ENCODE measurements around the gene RAB23.

Gene RAB23

DNA sequence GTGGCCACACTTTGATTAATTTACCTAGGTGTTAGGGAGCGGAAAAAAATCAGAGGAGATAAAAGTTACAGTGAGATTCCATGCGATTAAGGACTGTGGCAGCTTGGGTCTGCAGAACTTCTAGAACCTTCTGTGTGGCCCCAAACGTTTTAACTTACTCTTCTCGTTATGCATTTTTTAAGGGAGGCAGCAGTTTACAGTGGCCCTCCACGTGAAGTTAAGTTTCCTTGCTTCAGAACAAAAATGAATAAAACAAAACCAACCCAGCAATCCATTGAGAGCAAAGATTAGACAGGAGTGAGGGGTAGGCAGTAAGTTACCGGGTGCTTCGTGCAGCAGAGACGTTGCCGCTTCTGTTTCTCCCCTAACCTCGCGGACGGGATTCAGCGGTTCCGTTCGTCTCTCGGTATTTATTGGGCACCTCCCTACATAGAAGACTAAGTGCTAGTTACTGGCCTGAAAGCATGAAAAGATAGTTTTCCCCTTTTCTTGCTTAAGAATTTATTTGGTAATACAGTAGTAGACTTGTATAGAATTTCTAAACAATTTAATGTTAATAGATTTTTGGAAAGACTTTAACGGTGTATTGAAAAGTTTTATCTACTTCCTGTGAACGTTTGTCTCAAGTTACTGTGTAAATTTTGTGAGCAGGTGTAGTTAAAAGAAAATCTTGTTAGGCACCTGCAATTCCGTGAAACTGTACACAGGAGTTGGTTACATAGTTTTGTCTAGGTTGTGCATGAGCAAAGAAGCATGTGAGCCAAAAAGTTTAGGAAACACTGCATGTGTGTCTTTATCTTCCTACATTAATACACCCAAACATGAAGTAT, 48.8 kb downstream of the RAB23 start:
- Histone ChIP-seq H2AFZ (ENCODE audit: low read depth, low read length, severe bottlenecking) (peak overlapping the region; percentile 34), H3K79me2 (ENCODE audit: insufficient read depth, low read length) (peaks cover 57% of the 10 kb centered on the region), H3K9ac (ENCODE audit: low read length) (peak overlapping the region; percentile 81), H3K36me3 (ENCODE audit: low read length) (peaks cover 9% of the 10 kb centered on the region), H3K9me2 (replicated peaks; ENCODE audit: insufficient read depth, low read length) (no peaks in the 10 kb centered on the region), H3F3A (ENCODE audit: insufficient read depth) (peaks cover 40% of the 10 kb centered on the region), H3K4me2 (ENCODE audit: low read depth, low read length, poor library complexity, severe bottlenecking) (peak overlapping the region; percentile 69), H3K27ac (ENCODE audit: low read depth, low read length) (peak overlapping the region; percentile 84), H3K27me3 (ENCODE audit: low read length) (no peaks in the 10 kb centered on the region), H3K4me3 (ENCODE audit: insufficient read depth, low read length, poor library complexity, severe bottlenecking) (peak overlapping the region; percentile 72), H3K9me3 (ENCODE audit: insufficient read depth, low read length) (no peaks in the 10 kb centered on the region), H4K20me1 (ENCODE audit: low read depth, low read length) (no peaks in the 10 kb centered on the region)
- no peak for TF ChIP-seq EZH2phosphoT487 (conservative IDR thresholded peaks at IDR 0.05; ENCODE audit: low read length)
- TF ChIP-seq, protein P1, sequence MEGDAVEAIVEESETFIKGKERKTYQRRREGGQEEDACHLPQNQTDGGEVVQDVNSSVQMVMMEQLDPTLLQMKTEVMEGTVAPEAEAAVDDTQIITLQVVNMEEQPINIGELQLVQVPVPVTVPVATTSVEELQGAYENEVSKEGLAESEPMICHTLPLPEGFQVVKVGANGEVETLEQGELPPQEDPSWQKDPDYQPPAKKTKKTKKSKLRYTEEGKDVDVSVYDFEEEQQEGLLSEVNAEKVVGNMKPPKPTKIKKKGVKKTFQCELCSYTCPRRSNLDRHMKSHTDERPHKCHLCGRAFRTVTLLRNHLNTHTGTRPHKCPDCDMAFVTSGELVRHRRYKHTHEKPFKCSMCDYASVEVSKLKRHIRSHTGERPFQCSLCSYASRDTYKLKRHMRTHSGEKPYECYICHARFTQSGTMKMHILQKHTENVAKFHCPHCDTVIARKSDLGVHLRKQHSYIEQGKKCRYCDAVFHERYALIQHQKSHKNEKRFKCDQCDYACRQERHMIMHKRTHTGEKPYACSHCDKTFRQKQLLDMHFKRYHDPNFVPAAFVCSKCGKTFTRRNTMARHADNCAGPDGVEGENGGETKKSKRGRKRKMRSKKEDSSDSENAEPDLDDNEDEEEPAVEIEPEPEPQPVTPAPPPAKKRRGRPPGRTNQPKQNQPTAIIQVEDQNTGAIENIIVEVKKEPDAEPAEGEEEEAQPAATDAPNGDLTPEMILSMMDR (IDR thresholded peaks at IDR 0.05; ENCODE audit: insufficient read depth, low read length, poor library complexity, severe bottlenecking), result no peak

DNA sequence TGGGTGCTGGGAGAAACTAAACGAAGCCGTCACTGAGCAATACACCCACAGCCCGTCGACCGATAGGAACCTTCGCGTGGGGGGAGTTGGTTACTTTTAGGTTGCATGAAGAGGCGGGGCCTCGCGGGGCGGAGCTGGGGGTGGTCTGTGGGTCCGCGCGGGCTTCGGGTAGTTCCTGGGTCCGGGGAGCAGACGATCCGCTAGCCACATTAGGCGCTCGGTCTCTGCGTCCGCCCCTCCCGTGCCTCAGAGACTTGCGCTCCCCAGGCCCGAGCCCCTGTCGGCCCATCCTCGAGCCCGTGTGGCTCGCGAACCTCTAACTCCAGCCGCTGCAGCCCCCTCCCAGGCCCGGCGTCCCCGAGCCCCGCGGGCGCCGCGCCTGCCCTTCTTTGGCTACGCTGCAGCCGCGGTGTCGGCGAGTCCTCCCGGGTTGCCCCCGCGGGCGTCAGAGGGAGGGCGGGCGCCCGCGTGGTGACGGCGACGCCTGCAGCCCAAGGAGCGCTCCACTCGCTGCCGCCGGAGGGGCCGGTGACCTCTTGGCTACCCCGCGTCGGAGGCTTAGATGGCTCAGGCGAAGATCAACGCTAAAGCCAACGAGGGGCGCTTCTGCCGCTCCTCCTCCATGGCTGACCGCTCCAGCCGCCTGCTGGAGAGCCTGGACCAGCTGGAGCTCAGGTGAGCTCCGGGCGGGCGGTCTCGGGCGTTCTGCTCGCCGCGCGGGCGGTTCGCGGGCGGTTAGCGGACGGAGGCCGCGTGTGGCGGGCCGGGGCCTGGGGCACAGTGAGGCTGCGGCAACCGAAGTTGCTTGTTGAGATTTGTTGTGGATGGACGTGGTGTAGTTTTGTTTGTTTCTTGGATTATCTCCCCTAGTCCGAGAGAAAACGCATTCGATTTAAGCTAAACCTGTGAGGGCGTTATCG, 49.7 kb downstream of the RAB23 start, which contains the start of gene BAG2:
BAG2 (plus strand) TSS at position 191 of the 920 bp plus-strand sequence; CDS start at position 563, 372 bp downstream.
- H3K9me2 ChIP-seq (replicated peaks; ENCODE audit: insufficient read depth, low read length), result no peaks in the 10 kb centered on the region
- TF ChIP-seq EZH2phosphoT487 (conservative IDR thresholded peaks at IDR 0.05; ENCODE audit: low read length), result no peak
- TF ChIP-seq, protein P1 (IDR thresholded peaks at IDR 0.05; ENCODE audit: insufficient read depth, low read length, poor library complexity, severe bottlenecking), result peak; percentile 15
- H3K36me3 ChIP-seq (ENCODE audit: low read length), result peaks cover 18% of the 10 kb centered on the region
- peak within 1 kb of the TSS; percentile 69 for H3K4me2 ChIP-seq (ENCODE audit: low read depth, low read length, poor library complexity, severe bottlenecking)
- H3K9me3 ChIP-seq (ENCODE audit: insufficient read depth, low read length), result no peaks in the 10 kb centered on the region
- peaks cover 49% of the 10 kb centered on the region for H3F3A ChIP-seq (ENCODE audit: insufficient read depth)
- peak within 1 kb of the TSS; percentile 70 for H2AFZ ChIP-seq (ENCODE audit: low read depth, low read length, severe bottlenecking)
- H3K9ac ChIP-seq (ENCODE audit: low read length), result peak within 1 kb of the TSS; percentile 81
- H3K27me3 ChIP-seq (ENCODE audit: low read length), result no peaks in the 10 kb centered on the region
- H3K27ac ChIP-seq (ENCODE audit: low read depth, low read length), result peak within 1 kb of the TSS; percentile 84
- H3K79me2 ChIP-seq (ENCODE audit: insufficient read depth, low read length), result peaks cover 48% of the 10 kb centered on the region
- no peaks in the 10 kb centered on the region for H4K20me1 ChIP-seq (ENCODE audit: low read depth, low read length)
- peak within 1 kb of the TSS; percentile 72 for H3K4me3 ChIP-seq (ENCODE audit: insufficient read depth, low read length, poor library complexity, severe bottlenecking)

DNA sequence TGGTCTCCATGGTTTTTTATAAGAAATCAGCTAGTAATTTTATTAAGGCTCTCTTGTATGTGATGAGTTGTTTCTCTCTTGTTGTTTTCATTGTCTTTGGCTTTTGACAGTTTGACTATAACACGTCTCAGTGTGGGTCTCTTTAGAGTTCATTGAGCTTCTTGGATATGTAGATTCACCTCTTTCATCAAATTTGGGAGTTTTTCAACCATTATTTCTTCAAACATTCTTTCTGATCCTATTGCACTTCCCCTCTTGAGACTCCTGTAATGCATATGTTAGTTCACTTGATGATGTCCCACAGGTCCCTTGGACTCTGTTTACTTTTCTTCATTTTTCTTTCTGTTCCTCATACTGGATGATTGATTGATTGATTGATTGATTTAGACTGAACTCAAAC, 57.0 kb downstream of the RAB23 start:
- peaks cover 42% of the 10 kb centered on the region; the same call in 1 of the 2 replicates for H3K36me3 ChIP-seq (ENCODE audit: low read length)
- H3F3A ChIP-seq (ENCODE audit: insufficient read depth), result peaks cover 27% of the 10 kb centered on the region; the same call in 1 of the 2 replicates
- H3K9ac ChIP-seq (ENCODE audit: low read length), result no peak overlapping the region
- H3K79me2 ChIP-seq (ENCODE audit: insufficient read depth, low read length), result no peaks in the 10 kb centered on the region
- no peak overlapping the region for H3K4me3 ChIP-seq (ENCODE audit: insufficient read depth, low read length, poor library complexity, severe bottlenecking)
- no peak overlapping the region for H3K27ac ChIP-seq (ENCODE audit: low read depth, low read length)
- no peaks in the 10 kb centered on the region for H3K9me3 ChIP-seq (ENCODE audit: insufficient read depth, low read length)
- H4K20me1 ChIP-seq (ENCODE audit: low read depth, low read length), result no peaks in the 10 kb centered on the region
- TF ChIP-seq, protein P1 (IDR thresholded peaks at IDR 0.05; ENCODE audit: insufficient read depth, low read length, poor library complexity, severe bottlenecking), result no peak
- H3K9me2 ChIP-seq (replicated peaks; ENCODE audit: insufficient read depth, low read length), result no peaks in the 10 kb centered on the region
- H3K27me3 ChIP-seq (ENCODE audit: low read length), result no peaks in the 10 kb centered on the region
- H3K4me2 ChIP-seq (ENCODE audit: low read depth, low read length, poor library complexity, severe bottlenecking), result no peak overlapping the region
- no peak overlapping the region for H2AFZ ChIP-seq (ENCODE audit: low read depth, low read length, severe bottlenecking)
